K562 treated with DMSO at 1 percent for 12 hours (cell line): Measurements from ENCODE around the gene FAM13C. TPM values are rescaled to one million over a fixed set of nuclear protein-coding genes. Genes with fewer than 3 reads are reported as not detected.

Experiments
- total RNA-seq: library from RNA; unstranded; fragments of 300-600 nt; gene quantifications from 2 replicates; pipeline ENCODE4 v1.2.3, GENCODE V29; 2022; ENCODE audit not compliant: insufficient read depth

Gene FAM13C
- not detected in 2 replicates for total RNA-seq

DNA sequence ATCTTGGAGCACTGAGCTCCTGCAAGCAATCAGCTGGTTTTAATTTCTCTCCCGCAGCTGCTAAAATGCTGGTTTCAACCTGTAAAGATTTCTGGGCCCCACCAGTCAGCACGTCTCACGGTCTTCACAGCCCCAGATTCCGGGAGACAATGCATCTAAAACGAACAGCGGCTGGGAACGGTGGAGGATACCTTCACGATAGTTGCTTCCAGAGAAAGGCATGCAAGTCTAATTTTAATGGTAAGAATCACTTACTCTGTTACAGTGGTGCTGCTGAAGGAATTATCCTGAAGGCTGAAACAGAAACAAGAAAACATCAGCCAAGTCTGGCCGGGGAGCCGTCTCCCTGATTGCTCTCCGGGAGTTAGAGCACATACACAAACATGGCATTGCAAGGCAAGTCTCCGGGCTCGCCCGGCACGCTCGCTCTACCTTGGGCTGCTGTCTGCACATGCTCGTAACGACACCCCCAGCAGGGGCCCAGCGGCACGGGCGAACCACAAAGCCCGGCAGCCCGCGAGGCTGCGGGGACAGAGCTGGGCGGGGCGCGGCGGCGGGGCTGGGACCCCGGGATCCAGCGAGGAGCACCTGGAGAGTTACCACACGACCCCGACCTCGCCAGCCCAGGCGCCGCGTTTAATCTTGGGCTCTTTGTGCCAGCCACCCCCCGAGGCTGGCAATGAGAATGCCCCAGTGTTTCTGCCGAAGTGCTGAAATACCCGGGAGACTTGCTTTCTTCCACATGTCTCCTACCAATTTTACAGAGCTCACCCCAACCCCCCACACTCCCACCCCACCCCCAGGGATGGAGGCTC, at the start of gene FAM13C:
Gene FAM13C (minus strand): TSS at position 406 of the 815 bp plus-strand sequence. CDS start 89 bp downstream, at position 317.

Other genes starting within 250 kb of the FAM13C start
- gene PHYHIPL, start 185.9 kb downstream of the FAM13C start, total RNA-seq = not detected in 2 replicates